Measurements from ENCODE around the gene FGGY. TPM values are rescaled to one million over a fixed set of nuclear protein-coding genes. Genes with fewer than 3 reads are reported as not detected.

The FGGY gene
- total and polyA plus RNA-seq, 2 donors (not counting 1 experiment from before 2014, with no cell fraction given): 6.1 to 38.5 TPM

DNA sequence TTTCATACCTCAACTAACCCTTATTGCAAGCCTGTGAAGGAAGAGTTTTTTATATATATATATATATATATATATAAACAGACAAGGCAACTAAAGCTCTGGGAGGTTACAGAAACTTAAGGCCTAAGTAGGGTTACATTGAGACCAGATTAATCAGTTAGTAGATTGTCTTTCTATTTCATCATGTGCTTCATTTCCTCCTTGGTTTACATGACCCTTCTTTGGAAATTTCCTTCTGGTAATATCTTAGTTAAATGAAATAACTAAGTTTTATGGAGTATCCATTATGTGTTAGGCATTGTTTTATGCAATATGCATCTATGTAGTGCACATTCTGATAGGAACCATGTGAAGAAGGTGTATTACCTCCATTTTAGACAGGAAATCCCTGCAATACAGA lies 112.7 kb downstream of the FGGY start:
- Histone ChIP-seq H3K9ac (ENCODE audit: low read length) (no peak overlapping the region), H3K36me3 (replicated peaks in 1 of 2; ENCODE audit: control extremely low read depth in 1 of 2, control insufficient read depth in 1 of 2, extremely low read depth in 1 of 2, insufficient read depth in 2 of 2, low read length in 1 of 2) (no peaks in the 10 kb centered on the region), H3K9me3 (ENCODE audit: control extremely low read depth in 1 of 3, control insufficient read depth in 2 of 3, insufficient read depth in 1 of 3, low read length in 2 of 3) (no peaks in the 10 kb centered on the region), H3K27me3 (replicated peaks in 1 of 4; ENCODE audit: control extremely low read depth in 1 of 4, control insufficient read depth in 3 of 4, insufficient read depth in 4 of 4, low read length in 3 of 4) (no peaks in the 10 kb centered on the region), H3K4me3 (ENCODE audit: control extremely low read depth in 1 of 5, extremely low read depth in 1 of 5, insufficient read depth in 1 of 5, low read depth in 2 of 5, low read length in 4 of 5) (no peak overlapping the region), H3K79me2 (ENCODE audit: control insufficient read depth, insufficient read depth, low read length) (no peaks in the 10 kb centered on the region), H2AFZ (ENCODE audit: insufficient read depth, low read depth, low read length, poor library complexity, severe bottlenecking) (no peak overlapping the region), H3K4me2 (replicated peaks; ENCODE audit: low read depth, low read length, poor library complexity, severe bottlenecking) (no peak overlapping the region), H4K20me1 (ENCODE audit: control insufficient read depth, insufficient read depth, low read length, poor library complexity, severe bottlenecking) (no peaks in the 10 kb centered on the region), H3K27ac (ENCODE audit: low read length in 2 of 2) (no peak overlapping the region), H3K4me1 (ENCODE audit: control insufficient read depth in 2 of 2, insufficient read depth in 2 of 2, low read length in 2 of 2) (peaks cover 6 to 7% of the 10 kb centered on the region in 2 donors)
- peaks cover 3% of the 10 kb centered on the region for H3K4me1 Mint-ChIP-seq
- no peak overlapping the region for H3K27ac Mint-ChIP-seq
- H3K4me3 Mint-ChIP-seq: no peak overlapping the region
- H3K9me3 Mint-ChIP-seq (ENCODE audit: insufficient read depth): no peaks in the 10 kb centered on the region
- POLR2A ChIA-PET: no interaction called here
- CTCF ChIA-PET: no interaction called here
- no peaks in the 10 kb centered on the region for H3K27me3 Mint-ChIP-seq
- no peak for ATAC-seq (ENCODE audit: low read depth)
- TF ChIP-seq, protein P1, sequence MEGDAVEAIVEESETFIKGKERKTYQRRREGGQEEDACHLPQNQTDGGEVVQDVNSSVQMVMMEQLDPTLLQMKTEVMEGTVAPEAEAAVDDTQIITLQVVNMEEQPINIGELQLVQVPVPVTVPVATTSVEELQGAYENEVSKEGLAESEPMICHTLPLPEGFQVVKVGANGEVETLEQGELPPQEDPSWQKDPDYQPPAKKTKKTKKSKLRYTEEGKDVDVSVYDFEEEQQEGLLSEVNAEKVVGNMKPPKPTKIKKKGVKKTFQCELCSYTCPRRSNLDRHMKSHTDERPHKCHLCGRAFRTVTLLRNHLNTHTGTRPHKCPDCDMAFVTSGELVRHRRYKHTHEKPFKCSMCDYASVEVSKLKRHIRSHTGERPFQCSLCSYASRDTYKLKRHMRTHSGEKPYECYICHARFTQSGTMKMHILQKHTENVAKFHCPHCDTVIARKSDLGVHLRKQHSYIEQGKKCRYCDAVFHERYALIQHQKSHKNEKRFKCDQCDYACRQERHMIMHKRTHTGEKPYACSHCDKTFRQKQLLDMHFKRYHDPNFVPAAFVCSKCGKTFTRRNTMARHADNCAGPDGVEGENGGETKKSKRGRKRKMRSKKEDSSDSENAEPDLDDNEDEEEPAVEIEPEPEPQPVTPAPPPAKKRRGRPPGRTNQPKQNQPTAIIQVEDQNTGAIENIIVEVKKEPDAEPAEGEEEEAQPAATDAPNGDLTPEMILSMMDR (IDR thresholded peaks at IDR 0.05): no peak
- no peak for TF ChIP-seq EZH2 (IDR thresholded peaks at IDR 0.05; ENCODE audit: borderline replicate concordance, insufficient read depth, low read depth, low read length, poor library complexity, severe bottlenecking)
- no peak for DNase-seq
- intact Hi-C loops (cut with micrococcal nuclease): no loop called here

DNA sequence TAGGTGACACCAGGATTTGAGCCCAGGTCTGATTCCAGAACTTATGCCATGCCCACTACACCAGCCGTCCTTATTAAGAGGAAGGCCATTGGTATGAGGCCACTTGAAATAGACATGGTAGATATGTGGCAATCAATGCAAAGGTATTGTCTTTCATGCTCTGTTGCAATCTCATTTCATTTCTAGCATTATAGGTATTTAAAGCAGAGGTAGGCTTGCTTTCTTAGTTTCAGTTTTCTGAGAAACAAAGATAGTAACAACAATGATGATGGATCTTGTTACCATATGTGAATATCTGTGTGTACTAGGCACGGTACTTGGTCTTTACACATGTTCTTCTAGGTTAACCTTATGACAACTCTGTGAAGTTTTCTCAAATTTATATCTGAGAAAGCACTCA lies 113.1 kb downstream of the FGGY start:
- no peak overlapping the region for H2AFZ ChIP-seq (ENCODE audit: insufficient read depth, low read depth, low read length, poor library complexity, severe bottlenecking)
- peaks cover 3% of the 10 kb centered on the region for H3K4me1 Mint-ChIP-seq
- ATAC-seq (ENCODE audit: low read depth) (no peak), DNase-seq (no peak)
- H3K9ac ChIP-seq (ENCODE audit: low read length): no peak overlapping the region
- ChIA-PET POLR2A (no interaction called here), CTCF (no interaction called here)
- H3K9me3 ChIP-seq (ENCODE audit: control extremely low read depth in 1 of 3, control insufficient read depth in 2 of 3, insufficient read depth in 1 of 3, low read length in 2 of 3): no peaks in the 10 kb centered on the region
- H3K4me2 ChIP-seq (replicated peaks; ENCODE audit: low read depth, low read length, poor library complexity, severe bottlenecking): no peak overlapping the region
- no peaks in the 10 kb centered on the region for H3K79me2 ChIP-seq (ENCODE audit: control insufficient read depth, insufficient read depth, low read length)
- no peaks in the 10 kb centered on the region for H3K27me3 Mint-ChIP-seq
- H3K9me3 Mint-ChIP-seq (ENCODE audit: insufficient read depth): no peaks in the 10 kb centered on the region
- no peaks in the 10 kb centered on the region for H3K27me3 ChIP-seq (replicated peaks in 1 of 4; ENCODE audit: control extremely low read depth in 1 of 4, control insufficient read depth in 3 of 4, insufficient read depth in 4 of 4, low read length in 3 of 4)
- H3K27ac Mint-ChIP-seq: no peak overlapping the region
- H3K4me3 ChIP-seq (ENCODE audit: control extremely low read depth in 1 of 5, extremely low read depth in 1 of 5, insufficient read depth in 1 of 5, low read depth in 2 of 5, low read length in 4 of 5): no peak overlapping the region
- peaks cover 6 to 7% of the 10 kb centered on the region in 2 donors for H3K4me1 ChIP-seq (ENCODE audit: control insufficient read depth in 2 of 2, insufficient read depth in 2 of 2, low read length in 2 of 2)
- H3K4me3 Mint-ChIP-seq: no peak overlapping the region
- intact Hi-C loops (cut with micrococcal nuclease): no loop called here
- no CpG with 5 or more reads among the region's 2 CpGs for WGBS (ENCODE audit: insufficient coverage)
- H4K20me1 ChIP-seq (ENCODE audit: control insufficient read depth, insufficient read depth, low read length, poor library complexity, severe bottlenecking): no peaks in the 10 kb centered on the region
- no peak for TF ChIP-seq EZH2 (IDR thresholded peaks at IDR 0.05; ENCODE audit: borderline replicate concordance, insufficient read depth, low read depth, low read length, poor library complexity, severe bottlenecking)
- TF ChIP-seq, protein P1 (IDR thresholded peaks at IDR 0.05): no peak
- H3K27ac ChIP-seq (ENCODE audit: low read length in 2 of 2): no peak overlapping the region
- no peaks in the 10 kb centered on the region for H3K36me3 ChIP-seq (replicated peaks in 1 of 2; ENCODE audit: control extremely low read depth in 1 of 2, control insufficient read depth in 1 of 2, extremely low read depth in 1 of 2, insufficient read depth in 2 of 2, low read length in 1 of 2)
